RWPE2 (cell line): ENCODE results near the gene MTOR.
A peak's percentile ranks its signal among the peaks of the same experiment; 100 is the strongest.

Experiments used
- ATAC-seq: fragments of 200-7000 bp; cut with Tn5 transposase; 3 replicates; pipeline ENCODE4 v1.9.1; 2021; ENCODE audit warnings: low read depth
- DNase-seq: peaks from one replicate; pipeline ENCODE4 v3.0.0-alpha.2; 2020; ENCODE audit warnings: low spot score
- H3K27ac ChIP-seq: fragments of 450-650 bp; 2 replicates; pipeline ENCODE4 v1.5.1; 2017; ENCODE audit warnings: mild to moderate bottlenecking; ENCODE audit not compliant: poor library complexity, severe bottlenecking
- H3K27me3 ChIP-seq: fragments of 250-450 bp; sonication (Bioruptor Pico); 2 replicates; pipeline ENCODE4 v1.5.1; 2021; ENCODE audit warnings: mild to moderate bottlenecking, moderate library complexity; ENCODE audit not compliant: insufficient read depth, poor library complexity, severe bottlenecking
- H3K36me3 ChIP-seq: fragments of 250-450 bp; sonication (Bioruptor Pico); 2 replicates; pipeline ENCODE4 v1.5.1; 2020; ENCODE audit warnings: low read depth, mild to moderate bottlenecking, moderate library complexity
- H3K4me1 ChIP-seq: fragments of 250-450 bp; sonication (Bioruptor Pico); 2 replicates; pipeline ENCODE4 v1.5.1; 2021; ENCODE audit warnings: mild to moderate bottlenecking, moderate library complexity; ENCODE audit not compliant: insufficient read depth, poor library complexity, severe bottlenecking
- H3K4me3 ChIP-seq: fragments of 250-450 bp; sonication (Bioruptor Pico); 2 replicates; pipeline ENCODE4 v1.5.1; 2021; ENCODE audit warnings: mild to moderate bottlenecking, moderate library complexity; ENCODE audit not compliant: severe bottlenecking
- H3K9me3 ChIP-seq: fragments of 250-450 bp; sonication (Bioruptor Pico); 2 replicates; pipeline ENCODE4 v1.5.1; 2021; ENCODE audit warnings: mild to moderate bottlenecking, moderate library complexity; ENCODE audit not compliant: severe bottlenecking
- CTCF ChIP-seq: fragments of 450-650 bp; IDR thresholded peaks from one replicate; pipeline ENCODE4 v1.5.1; 2017; ENCODE audit warnings: mild to moderate bottlenecking, moderate library complexity; ENCODE audit not compliant: poor library complexity, severe bottlenecking

Gene MTOR

GRCh38 chr1:11286735-11287410, 24.5 kb upstream of the MTOR start:
- H3K4me3 ChIP-seq, result no peak overlapping the region
- H3K4me1 ChIP-seq, result no peaks in the 10 kb centered on the region
- no peak overlapping the region for H3K27ac ChIP-seq
- no peak for DNase-seq
- no peaks in the 10 kb centered on the region for H3K27me3 ChIP-seq
- peaks cover 34% of the 10 kb centered on the region for H3K36me3 ChIP-seq
- TF ChIP-seq CTCF, result no peak
- no peak for ATAC-seq
- no peaks in the 10 kb centered on the region for H3K9me3 ChIP-seq

- Histone ChIP-seq H3K27me3 (no peaks in the 10 kb centered on the region), H3K4me3 (no peak overlapping the region), H3K4me1 (no peaks in the 10 kb centered on the region), H3K9me3 (no peaks in the 10 kb centered on the region), H3K27ac (no peak overlapping the region), H3K36me3 (peaks cover 35% of the 10 kb centered on the region)
- no peak for ATAC-seq
- no peak for DNase-seq
- TF ChIP-seq CTCF, result peak; percentile 48
Observed at GRCh38 chr1:11285883-11286734, 23.8 kb upstream of the MTOR start.

- H3K4me1 ChIP-seq, result no peaks in the 10 kb centered on the region
- no peak for TF ChIP-seq CTCF
- peaks cover 35% of the 10 kb centered on the region for H3K36me3 ChIP-seq
- H3K9me3 ChIP-seq, result no peaks in the 10 kb centered on the region
- no peak for ATAC-seq
- no peak overlapping the region for H3K4me3 ChIP-seq
- no peak for DNase-seq
- H3K27me3 ChIP-seq, result no peaks in the 10 kb centered on the region
- H3K27ac ChIP-seq, result no peak overlapping the region
Observed at GRCh38 chr1:11284784-11285183, 22.4 kb upstream of the MTOR start.

- peaks cover 40% of the 10 kb centered on the region for H3K36me3 ChIP-seq
Observed at GRCh38 chr1:11283151-11283550, 20.8 kb upstream of the MTOR start.

More at GRCh38 chr1:11283151-11283550, 20.8 kb upstream of the MTOR start:
- Histone ChIP-seq H3K9me3 (no peaks in the 10 kb centered on the region), H3K4me3 (no peak overlapping the region), H3K27me3 (no peaks in the 10 kb centered on the region), H3K27ac (no peak overlapping the region), H3K4me1 (no peaks in the 10 kb centered on the region)
- TF ChIP-seq CTCF, result no peak
- ATAC-seq, result no peak
- no peak for DNase-seq
